SK-N-MC (cell line): Measurements from ENCODE around the gene ITGA3.

ENCODE experiments used
- EZH2 ChIP-seq: fragments of 200-600 bp; sonication (generic); IDR thresholded peaks from one replicate; pipeline ENCODE4 v1.6.1; 2017; ENCODE audit warnings: antibody characterized with exemption
- POLR2AphosphoS5 ChIP-seq: IDR thresholded peaks from 2 replicates; pipeline ENCODE4 v1.6.1; 2012; ENCODE audit warnings: mild to moderate bottlenecking, low read depth, low read length, borderline replicate concordance

DNA sequence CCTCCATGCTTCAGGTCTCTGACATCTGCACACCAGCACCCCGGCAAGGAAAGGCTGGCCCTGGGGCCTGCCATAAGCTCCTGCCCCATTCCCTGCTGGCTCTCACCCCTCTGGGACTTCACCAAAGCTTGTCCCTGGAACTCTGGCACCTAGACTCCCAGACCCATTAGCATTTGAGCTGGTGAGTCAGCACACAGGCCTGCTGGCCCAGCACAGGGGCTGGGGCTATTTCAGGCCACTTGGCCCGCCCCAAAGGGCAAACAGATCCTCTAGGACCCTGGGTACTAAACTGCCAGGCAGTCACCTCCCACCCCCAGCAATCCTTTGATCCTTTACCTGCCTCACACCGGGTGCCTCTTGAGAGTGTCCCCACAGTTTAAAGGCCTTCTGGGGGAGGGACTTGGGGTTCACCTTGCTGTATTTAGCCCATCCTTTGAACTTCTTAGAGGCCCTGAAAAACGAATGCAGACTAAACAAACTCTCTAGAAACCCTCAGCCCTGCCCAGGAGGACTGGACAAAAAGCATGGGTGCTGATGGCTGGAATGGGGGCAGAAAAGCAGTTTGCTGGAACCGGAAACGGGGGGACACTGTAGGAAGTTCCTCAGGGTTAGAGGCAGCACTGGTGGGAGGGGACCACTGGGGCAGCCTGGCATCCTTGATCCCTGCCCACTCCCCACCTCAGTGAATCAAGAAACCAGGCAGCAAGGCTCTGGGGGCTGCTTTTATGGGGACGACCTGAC lies 77.3 kb downstream of the ITGA3 start:
- no peak for TF ChIP-seq EZH2
- TF ChIP-seq POLR2AphosphoS5: no peak; the same call in 1 of the 2 replicates
